Measurements from ENCODE around the gene AHCYL1.

The AHCYL1 gene

DNA sequence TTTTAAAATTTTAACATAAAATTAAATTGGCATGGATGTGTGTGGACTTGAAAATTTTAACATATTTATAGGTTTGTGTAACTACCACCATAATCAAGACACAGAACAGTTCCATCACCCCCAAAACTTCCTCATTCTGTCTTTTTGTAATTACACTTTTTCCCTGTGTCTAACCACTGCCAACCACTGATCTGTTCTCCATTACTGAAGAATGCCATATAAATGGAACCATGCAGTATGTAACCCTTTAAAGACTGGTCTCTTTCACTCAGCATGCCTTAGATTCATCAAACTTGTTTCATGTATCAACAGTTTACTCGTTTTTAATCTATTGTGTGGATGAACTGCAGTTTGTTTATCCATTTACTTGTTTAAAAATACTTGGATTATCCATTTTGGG is 13.0 kb upstream of the AHCYL1 start:
- no peak overlapping the region for H3K4me3 ChIP-seq (replicated peaks in 1 of 2; ENCODE audit: low read depth in 2 of 2, low read length in 2 of 2)
- TF ChIP-seq, protein P1, sequence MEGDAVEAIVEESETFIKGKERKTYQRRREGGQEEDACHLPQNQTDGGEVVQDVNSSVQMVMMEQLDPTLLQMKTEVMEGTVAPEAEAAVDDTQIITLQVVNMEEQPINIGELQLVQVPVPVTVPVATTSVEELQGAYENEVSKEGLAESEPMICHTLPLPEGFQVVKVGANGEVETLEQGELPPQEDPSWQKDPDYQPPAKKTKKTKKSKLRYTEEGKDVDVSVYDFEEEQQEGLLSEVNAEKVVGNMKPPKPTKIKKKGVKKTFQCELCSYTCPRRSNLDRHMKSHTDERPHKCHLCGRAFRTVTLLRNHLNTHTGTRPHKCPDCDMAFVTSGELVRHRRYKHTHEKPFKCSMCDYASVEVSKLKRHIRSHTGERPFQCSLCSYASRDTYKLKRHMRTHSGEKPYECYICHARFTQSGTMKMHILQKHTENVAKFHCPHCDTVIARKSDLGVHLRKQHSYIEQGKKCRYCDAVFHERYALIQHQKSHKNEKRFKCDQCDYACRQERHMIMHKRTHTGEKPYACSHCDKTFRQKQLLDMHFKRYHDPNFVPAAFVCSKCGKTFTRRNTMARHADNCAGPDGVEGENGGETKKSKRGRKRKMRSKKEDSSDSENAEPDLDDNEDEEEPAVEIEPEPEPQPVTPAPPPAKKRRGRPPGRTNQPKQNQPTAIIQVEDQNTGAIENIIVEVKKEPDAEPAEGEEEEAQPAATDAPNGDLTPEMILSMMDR (IDR thresholded peaks at IDR 0.05; ENCODE audit: low read depth, low read length), result no peak
- DNase-seq (ENCODE audit: low read depth in 2 of 2), result no peak

DNA sequence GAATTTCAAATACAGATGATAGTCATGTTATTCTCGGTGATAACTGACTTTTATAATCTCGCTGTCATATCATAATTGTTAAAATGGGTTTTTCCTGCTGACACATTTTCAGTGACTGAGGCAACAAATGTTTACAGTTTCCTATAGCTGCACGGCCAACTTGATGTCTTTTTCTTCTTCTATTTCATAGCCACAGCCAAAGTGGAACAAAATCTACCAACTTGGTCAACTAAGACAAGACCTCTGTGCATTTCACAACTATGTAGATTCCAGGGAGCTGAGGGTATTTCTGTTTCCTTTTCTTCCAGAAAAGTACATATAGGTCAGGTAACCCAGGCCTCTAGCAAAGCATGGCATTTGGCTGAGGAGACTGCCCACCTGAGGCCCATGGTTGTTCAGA is 10.4 kb upstream of the AHCYL1 start:
- TF ChIP-seq, protein P1 (IDR thresholded peaks at IDR 0.05; ENCODE audit: low read depth, low read length), result no peak
- no peak overlapping the region for H3K4me3 ChIP-seq (replicated peaks in 1 of 2; ENCODE audit: low read depth in 2 of 2, low read length in 2 of 2)
- no peak for DNase-seq (ENCODE audit: low read depth in 2 of 2)

DNA sequence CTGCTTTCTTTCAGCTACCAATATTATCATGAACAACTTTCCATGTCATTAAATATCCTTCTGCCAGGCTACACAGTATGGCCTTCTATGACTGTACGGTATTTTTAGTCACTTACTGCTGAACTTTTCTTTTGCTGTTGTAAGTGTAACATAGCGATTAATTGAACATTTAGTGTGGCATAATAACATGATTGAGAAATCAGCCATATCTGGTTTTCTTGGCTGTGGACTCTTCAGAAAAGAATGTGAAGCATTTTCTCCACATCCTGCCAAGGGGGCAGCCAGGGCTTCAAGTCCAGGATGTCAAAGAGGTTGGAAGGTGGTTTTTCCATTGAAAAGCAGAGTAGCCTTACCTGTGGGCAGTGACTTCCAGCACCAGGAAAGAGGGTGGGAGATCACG is 8.8 kb upstream of the AHCYL1 start:
- TF ChIP-seq, protein P1 (IDR thresholded peaks at IDR 0.05; ENCODE audit: low read depth, low read length), result no peak
- no peak overlapping the region for H3K4me3 ChIP-seq (replicated peaks in 1 of 2; ENCODE audit: low read depth in 2 of 2, low read length in 2 of 2)
- DNase-seq (ENCODE audit: low read depth in 2 of 2), result peak; percentile 91 to 93

DNA sequence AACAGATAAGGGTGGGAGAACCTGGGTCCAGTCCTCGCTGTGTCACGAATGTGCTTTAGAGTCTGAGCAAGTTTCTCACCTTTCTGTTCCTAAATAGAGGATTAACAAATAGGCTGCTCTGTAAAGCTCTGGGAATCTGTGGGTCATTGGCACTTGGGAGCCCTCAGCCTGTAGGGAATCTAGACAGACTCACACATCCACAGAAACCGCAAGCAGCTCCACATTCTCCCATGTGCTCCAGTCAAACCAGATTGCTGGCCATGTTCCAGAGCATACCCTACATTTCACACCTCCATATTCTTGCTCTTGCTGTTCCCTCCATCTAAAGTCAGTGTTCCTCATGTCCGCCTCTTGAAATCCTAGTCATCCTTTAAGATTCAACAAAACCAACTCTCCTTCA is 7.8 kb upstream of the AHCYL1 start:
- no peak overlapping the region for H3K4me3 ChIP-seq (replicated peaks in 1 of 2; ENCODE audit: low read depth in 2 of 2, low read length in 2 of 2)
- TF ChIP-seq, protein P1 (IDR thresholded peaks at IDR 0.05; ENCODE audit: low read depth, low read length), result no peak
- DNase-seq (ENCODE audit: low read depth in 2 of 2), result no peak

DNA sequence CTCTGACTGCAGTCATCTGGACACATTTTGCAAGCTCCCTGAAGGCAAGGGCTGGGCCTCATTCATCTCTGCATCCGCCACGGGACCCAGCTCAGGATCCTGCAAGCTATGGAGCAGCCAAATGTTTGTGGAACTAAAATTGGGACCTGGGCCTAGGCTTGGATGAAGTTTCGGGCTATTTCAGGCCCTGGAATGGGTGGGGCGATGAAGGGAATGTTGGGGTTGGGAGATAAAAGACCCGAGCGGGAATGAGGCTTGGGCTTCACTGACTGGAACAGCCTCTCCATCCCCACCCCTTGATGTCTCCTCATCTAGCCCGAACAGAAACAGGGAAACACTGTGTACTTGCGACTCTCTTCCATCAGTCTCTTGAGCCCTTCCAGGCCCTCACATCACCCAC is 7.3 kb upstream of the AHCYL1 start:
- H3K4me3 ChIP-seq (replicated peaks in 1 of 2; ENCODE audit: low read depth in 2 of 2, low read length in 2 of 2), result no peak overlapping the region
- DNase-seq (ENCODE audit: low read depth in 2 of 2), result no peak
- TF ChIP-seq, protein P1 (IDR thresholded peaks at IDR 0.05; ENCODE audit: low read depth, low read length), result no peak

DNA sequence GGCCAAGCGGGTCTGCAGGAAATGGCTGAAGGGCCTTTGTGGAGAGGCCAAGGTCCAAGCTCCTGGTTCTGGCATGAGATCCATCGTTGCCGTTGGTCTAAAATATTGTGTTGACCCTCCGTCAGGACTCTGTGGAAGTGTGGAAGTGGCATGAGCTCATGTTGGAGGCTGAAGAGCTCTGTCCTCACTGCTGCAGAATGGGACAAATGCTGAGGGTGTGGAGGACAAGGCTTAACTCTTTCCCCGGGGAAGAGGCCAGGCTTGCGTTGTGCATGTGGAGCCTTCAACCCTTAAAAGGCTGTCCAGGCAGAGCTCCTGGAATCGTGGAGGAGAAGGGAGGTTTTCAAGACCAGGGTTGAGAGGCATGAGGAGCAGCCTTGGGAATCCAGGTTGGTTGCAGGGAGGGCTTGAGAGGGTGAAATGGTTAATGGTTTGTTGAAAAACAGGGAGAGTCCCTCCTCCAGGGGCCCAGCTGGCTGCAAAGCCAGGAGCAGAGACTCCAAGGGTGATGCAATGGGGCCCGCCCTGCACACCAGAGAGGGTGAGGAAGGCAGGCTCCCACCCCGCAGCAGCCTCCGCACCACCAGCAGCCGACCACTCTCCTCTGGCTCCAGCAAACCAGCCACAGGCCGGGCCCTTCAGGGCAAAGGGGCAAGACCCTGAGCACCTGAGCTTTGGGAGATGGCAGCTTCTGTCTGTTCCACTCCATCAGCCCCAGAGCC is 6.7 kb upstream of the AHCYL1 start:
- TF ChIP-seq, protein P1 (IDR thresholded peaks at IDR 0.05; ENCODE audit: low read depth, low read length), result no peak
- H3K4me3 ChIP-seq (replicated peaks in 1 of 2; ENCODE audit: low read depth in 2 of 2, low read length in 2 of 2), result no peak overlapping the region
- peak in 1 of 2 donors; percentile 43 for DNase-seq (ENCODE audit: low read depth in 2 of 2)

All from cardiac fibroblast (primary cell).